DOHH2 (cell line): ENCODE results near the gene ASMTL.

ENCODE experiments used
- CTCF ChIP-seq: fragments of 200-600 bp; sonication (generic); IDR thresholded peaks from one replicate; pipeline ENCODE4 v1.5.1; 2014; ENCODE audit warnings: antibody characterized with exemption, mild to moderate bottlenecking, low read depth, low read length; ENCODE audit not compliant: poor library complexity, severe bottlenecking
- EZH2phosphoT487 ChIP-seq: fragments of 200-600 bp; sonication (generic); IDR thresholded peaks from 2 replicates; pipeline ENCODE4 v1.6.1; 2017; ENCODE audit warnings: borderline replicate concordance, mild to moderate bottlenecking, antibody characterized with exemption, low read length, moderate library complexity, mixed read lengths

GRCh38 chrX:1357993-1358392, 94.7 kb downstream of the ASMTL start:
- TF ChIP-seq CTCF (no peak), EZH2phosphoT487 (no peak)
